H7 (cell line): ENCODE results near the gene IFNA8. TPM values are rescaled to one million over a fixed set of nuclear protein-coding genes. Genes with fewer than 3 reads are reported as not detected.
A peak's percentile ranks its signal among the peaks of the same experiment; 100 is the strongest.
"Not testable (repeated sequence)": the region's sequence is repeated elsewhere in the genome, so short reads cannot be mapped to it uniquely, and the experiment has no call there.

Experiments used
- DNase-seq: peaks from one replicate; pipeline ENCODE4 v3.0.0; 2012
- H3K27me3 ChIP-seq: 2 replicates; pipeline ENCODE4 v1.6.0; 2011; ENCODE audit warnings: mild to moderate bottlenecking, low read length; ENCODE audit not compliant: control insufficient read depth, insufficient read depth
- H3K36me3 ChIP-seq: replicated peaks from 2 replicates; pipeline ENCODE4 v1.5.1; 2011; ENCODE audit warnings: low read length; ENCODE audit not compliant: control insufficient read depth, insufficient read depth
- H3K4me3 ChIP-seq: 2 replicates; pipeline ENCODE4 v1.5.1; 2011; ENCODE audit warnings: low read depth, mild to moderate bottlenecking, control low read depth, low read length, moderate library complexity; ENCODE audit not compliant: insufficient read depth
- total RNA-seq: library from RNA; depleted of rRNA; stranded (reverse); fragments of >200 nt; shearing (Covaris generic); gene quantifications from 2 replicates; pipeline ENCODE4 v1.2.3, GENCODE V29; 2014; rRNA removed

The IFNA8 gene
- total RNA-seq, 1 experiment from 2014 or later: not detected

DNA sequence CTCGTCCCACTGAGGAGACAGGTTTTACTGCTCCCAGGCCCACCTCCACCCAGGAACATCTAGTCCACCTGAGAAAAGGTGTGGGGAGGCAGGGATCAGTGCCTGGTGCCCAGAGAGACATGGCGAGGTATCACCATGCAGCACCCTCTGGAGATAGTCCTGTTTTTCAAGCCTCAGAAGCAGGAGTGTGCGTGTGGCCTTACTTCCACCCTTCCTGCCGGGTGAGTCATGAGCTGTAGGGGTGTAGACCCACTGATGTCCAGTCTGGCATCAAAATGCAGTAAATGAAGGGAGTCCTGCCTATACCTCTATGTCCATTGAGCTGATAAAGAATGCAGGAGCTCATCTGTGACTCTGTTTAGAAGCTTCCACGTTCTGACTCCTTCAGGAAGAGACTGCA is 40.4 kb downstream of the IFNA8 start:
- H3K4me3 ChIP-seq, H3K36me3 ChIP-seq, H3K27me3 ChIP-seq, DNase-seq: not testable (repeated sequence)

GRCh38 chr9:21450733-21451394 is 41.9 kb downstream of the IFNA8 start:
- Histone ChIP-seq H3K4me3 (no peak overlapping the region), H3K36me3 (no peaks in the 10 kb centered on the region)
- DNase-seq: no peak

DNA sequence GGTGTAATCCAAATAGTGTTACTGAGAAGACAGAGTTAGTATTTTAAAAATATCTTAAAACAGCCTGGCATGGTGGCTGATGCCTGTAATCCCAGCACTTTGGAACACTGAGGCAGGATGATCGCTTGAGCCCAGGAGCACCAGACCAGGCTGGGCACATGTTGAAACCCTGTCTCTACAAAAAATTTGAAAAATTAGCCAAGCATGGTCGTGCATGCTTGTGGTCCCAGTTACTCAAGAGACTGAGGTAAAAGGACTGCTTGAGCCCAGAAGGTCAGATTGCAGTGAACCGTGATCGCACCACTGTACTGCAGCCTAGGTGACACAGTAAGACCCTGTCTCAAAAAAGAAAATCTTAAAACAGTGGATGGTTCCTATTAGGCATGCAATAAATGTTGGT is 43.8 kb downstream of the IFNA8 start:
- no peaks in the 10 kb centered on the region for H3K27me3 ChIP-seq
- DNase-seq: no peak
- no peaks in the 10 kb centered on the region for H3K36me3 ChIP-seq
- H3K4me3 ChIP-seq: no peak overlapping the region

More at GRCh38 chr9:21450733-21451394, 41.9 kb downstream of the IFNA8 start:
- H3K27me3 ChIP-seq: no peaks in the 10 kb centered on the region

- Histone ChIP-seq H3K36me3 (no peaks in the 10 kb centered on the region), H3K27me3 (no peaks in the 10 kb centered on the region), H3K4me3 (no peak overlapping the region)
- no peak for DNase-seq
These were observed 45.2 kb downstream of the IFNA8 start for GRCh38 chr9:21454149-21454548.

GRCh38 chr9:21455320-21455719 is 46.4 kb downstream of the IFNA8 start:
- peak; percentile 24 for DNase-seq
- Histone ChIP-seq H3K27me3 (no peaks in the 10 kb centered on the region), H3K36me3 (no peaks in the 10 kb centered on the region), H3K4me3 (no peak overlapping the region)

Other genes starting within 250 kb of the IFNA8 start
- not detected in 2 replicates for gene IFNA21, start 242.5 kb upstream of the IFNA8 start, total RNA-seq
- gene IFNA4, start 221.5 kb upstream of the IFNA8 start, total RNA-seq: not detected in 2 replicates
- not detected in 2 replicates for gene IFNA7, start 206.9 kb upstream of the IFNA8 start, total RNA-seq
- gene IFNA10, start 202.0 kb upstream of the IFNA8 start, total RNA-seq: not detected in 2 replicates
- gene IFNA16, start 191.8 kb upstream of the IFNA8 start, total RNA-seq: not detected in 2 replicates
- not detected in 2 replicates for gene IFNA17, start 180.9 kb upstream of the IFNA8 start, total RNA-seq
- gene IFNA14, start 169.1 kb upstream of the IFNA8 start, total RNA-seq: not detected in 2 replicates
- not detected in 2 replicates for gene IFNA5, start 103.8 kb upstream of the IFNA8 start, total RNA-seq
- gene KLHL9, start 73.7 kb upstream of the IFNA8 start, total RNA-seq: 12.1 and 12.2 TPM in 2 replicates
- gene IFNA6, start 58.2 kb upstream of the IFNA8 start, total RNA-seq: not detected in 2 replicates
- not detected in 2 replicates for gene IFNA13, start 41.1 kb upstream of the IFNA8 start, total RNA-seq
- gene IFNA2, start 23.7 kb upstream of the IFNA8 start, total RNA-seq: not detected in 2 replicates
- not detected in 2 replicates for gene IFNA1, start 31.3 kb downstream of the IFNA8 start, total RNA-seq
- not detected in 2 replicates for gene IFNE, start 73.2 kb downstream of the IFNA8 start, total RNA-seq